HEK293T (cell line): ENCODE measurements around the gene STK38L.

Source experiments
- CTCF ChIA-PET: fragments of 350-600 bp; formaldehyde crosslinking; extraction: SDS; loops from one replicate; lab custom pipeline; 2021; ENCODE audit warnings: antibody characterized with exemption, inconsistent platforms; lab: Yijun Ruan, JAX
- POLR2A ChIA-PET: fragments of 350-600 bp; formaldehyde crosslinking; extraction: SDS; loops from one replicate; lab custom pipeline; 2020; ENCODE audit warnings: antibody characterized with exemption, inconsistent platforms; lab: Yijun Ruan, JAX
- DNase-seq: peaks from one replicate; pipeline ENCODE4 v3.0.0; 2012; ENCODE audit warnings: mixed read lengths; ENCODE audit errors: extremely low spot score
- ARNT ChIP-seq: fragments of 450-650 bp; IDR thresholded peaks from 2 replicates; pipeline ENCODE4 v1.6.1; 2017; ENCODE audit warnings: mild to moderate bottlenecking
- BHLHE40 ChIP-seq: fragments of 450-650 bp; IDR thresholded peaks from 2 replicates; pipeline ENCODE4 v1.6.1; 2016; ENCODE audit warnings: mild to moderate bottlenecking, moderate library complexity, borderline replicate concordance
- CTBP1 ChIP-seq: fragments of 450-650 bp; IDR thresholded peaks from 2 replicates; pipeline ENCODE4 v1.6.1; 2016; ENCODE audit warnings: borderline replicate concordance
- ELF4 ChIP-seq: fragments of 450-650 bp; IDR thresholded peaks from 2 replicates; pipeline ENCODE4 v1.6.1; 2017; ENCODE audit warnings: antibody characterized with exemption
- FOXA1 ChIP-seq: fragments of 450-650 bp; IDR thresholded peaks from 2 replicates; pipeline ENCODE4 v1.6.1; 2016; ENCODE audit warnings: mild to moderate bottlenecking
- FOXK2 ChIP-seq: fragments of 450-650 bp; IDR thresholded peaks from 2 replicates; pipeline ENCODE4 v1.6.1; 2016; ENCODE audit warnings: mild to moderate bottlenecking
- FOXM1 ChIP-seq: fragments of 450-650 bp; IDR thresholded peaks from 2 replicates; pipeline ENCODE4 v1.6.1; 2017; ENCODE audit warnings: mild to moderate bottlenecking, borderline replicate concordance
- HDGF ChIP-seq: fragments of 450-650 bp; IDR thresholded peaks from 2 replicates; pipeline ENCODE4 v1.6.1; 2017; ENCODE audit warnings: antibody characterized with exemption, borderline replicate concordance
- L3MBTL2 ChIP-seq: fragments of 450-650 bp; conservative IDR thresholded peaks from 2 replicates; pipeline ENCODE4 v1.6.1; 2016; ENCODE audit warnings: mild to moderate bottlenecking
- LEF1 ChIP-seq: fragments of 450-650 bp; IDR thresholded peaks from 2 replicates; pipeline ENCODE4 v1.6.1; 2017; ENCODE audit warnings: mild to moderate bottlenecking, borderline replicate concordance
- NFRKB ChIP-seq: fragments of 450-650 bp; IDR thresholded peaks from 2 replicates; pipeline ENCODE4 v1.6.1; 2016; ENCODE audit warnings: mild to moderate bottlenecking, moderate library complexity
- PKNOX1 ChIP-seq: fragments of 450-650 bp; IDR thresholded peaks from 2 replicates; pipeline ENCODE4 v1.6.1; 2016
- SP1 ChIP-seq: fragments of 450-650 bp; IDR thresholded peaks from 2 replicates; pipeline ENCODE4 v1.6.1; 2017
- SUZ12 ChIP-seq: fragments of 450-650 bp; IDR thresholded peaks from 2 replicates; pipeline ENCODE4 v1.6.1; 2016; ENCODE audit warnings: mild to moderate bottlenecking
- TARDBP ChIP-seq: fragments of 450-650 bp; IDR thresholded peaks from 2 replicates; pipeline ENCODE4 v1.6.1; 2016
- ZNF384 ChIP-seq: fragments of 450-650 bp; IDR thresholded peaks from 2 replicates; pipeline ENCODE4 v1.6.1; 2016

Gene STK38L

GRCh38 chr12:27217590-27217989 is 26.5 kb upstream of the STK38L start:
- TF ChIP-seq PKNOX1, result no peak
- TF ChIP-seq ARNT, result no peak
- no peak for TF ChIP-seq CTBP1
- no peak for TF ChIP-seq ELF4
- TF ChIP-seq LEF1, result no peak
- no peak for DNase-seq
- CTCF ChIA-PET, result no interaction called here
- POLR2A ChIA-PET, result no interaction called here

GRCh38 chr12:27219693-27220054 is 24.4 kb upstream of the STK38L start:
- ChIA-PET CTCF (no interaction called here), POLR2A (no interaction called here)
- DNase-seq, result no peak
- TF ChIP-seq SP1, result no peak
- no peak for TF ChIP-seq FOXM1
- TF ChIP-seq ARNT, result no peak
- no peak for TF ChIP-seq FOXK2
- TF ChIP-seq L3MBTL2, result no peak
- no peak for TF ChIP-seq ZNF384
- TF ChIP-seq NFRKB, result no peak
- no peak for TF ChIP-seq FOXA1
- TF ChIP-seq ELF4, result no peak
- no peak for TF ChIP-seq CTBP1
- TF ChIP-seq SUZ12, result no peak
- no peak for TF ChIP-seq BHLHE40
- no peak for TF ChIP-seq HDGF
- TF ChIP-seq LEF1, result no peak
- no peak for TF ChIP-seq TARDBP
- no peak for TF ChIP-seq PKNOX1

GRCh38 chr12:27220055-27220987 is 23.8 kb upstream of the STK38L start:
- POLR2A ChIA-PET, result no interaction called here
- TF ChIP-seq FOXK2 (no peak), FOXA1 (no peak), CTBP1 (no peak)
- CTCF ChIA-PET, result no interaction called here
- DNase-seq, result no peak

- ChIA-PET CTCF (no interaction called here), POLR2A (no interaction called here)
- DNase-seq, result no peak
These were observed 23.1 kb upstream of the STK38L start for GRCh38 chr12:27220988-27221345.

GRCh38 chr12:27221625-27222387 is 22.3 kb upstream of the STK38L start:
- DNase-seq, result no peak
- no peak for TF ChIP-seq PKNOX1
- TF ChIP-seq BHLHE40, result no peak
- TF ChIP-seq SP1, result no peak
- no peak for TF ChIP-seq HDGF
- no peak for TF ChIP-seq FOXK2
- CTCF ChIA-PET, result interaction anchor here (0.6 kb wide), 1 partner anchor 708 kb away, joined by 4 read pairs; no protein-coding TSS in a partner anchor

More at GRCh38 chr12:27220988-27221345, 23.1 kb upstream of the STK38L start:
- no peak for TF ChIP-seq HDGF
- TF ChIP-seq CTBP1, result no peak
- TF ChIP-seq FOXM1, result no peak
- TF ChIP-seq PKNOX1, result no peak
- no peak for TF ChIP-seq FOXA1
- no peak for TF ChIP-seq FOXK2
- no peak for TF ChIP-seq SP1
- no peak for TF ChIP-seq NFRKB
- TF ChIP-seq BHLHE40, result no peak
- no peak for TF ChIP-seq ARNT
- TF ChIP-seq LEF1, result no peak
- TF ChIP-seq SUZ12, result no peak
- no peak for TF ChIP-seq ZNF384
- TF ChIP-seq TARDBP, result no peak
- TF ChIP-seq L3MBTL2, result no peak

More at GRCh38 chr12:27221625-27222387, 22.3 kb upstream of the STK38L start:
- POLR2A ChIA-PET, result interaction anchor here (1.1 kb wide), 1 partner anchor 22 kb away, joined by 4 read pairs; the partner anchor contains the start of gene STK38L
